HCT116 (cell line): Measurements from ENCODE around the gene ALDH1A1. TPM values are rescaled to one million over a fixed set of nuclear protein-coding genes. Genes with fewer than 3 reads are reported as not detected.

Source experiments
- ATAC-seq: fragments of 200-7000 bp; cut with Tn5 transposase; 2 replicates; pipeline ENCODE4 v1.9.1; 2020; ENCODE audit warnings: mild to moderate bottlenecking, moderate library complexity
- BruUV-seq: library from RNA; stranded (reverse); fragments of 400-500 nt; replicated peaks from 2 replicates; lab custom pipeline; 2021; lab: Mats Ljungman, UMichigan
- CTCF ChIA-PET: fragments of 300-600 bp; sonication (Branson Sonifier 250); formaldehyde crosslinking; loops from one replicate; lab custom pipeline; 2021; ENCODE audit warnings: antibody characterized with exemption; lab: Charles Lee
- POLR2A ChIA-PET: fragments of 300-600, 350-600 bp; sonication (Branson Sonifier 250); formaldehyde crosslinking; loops from one replicate; lab custom pipeline; 2021; ENCODE audit warnings: antibody characterized with exemption; lab: Charles Lee
- RAD21 ChIA-PET, 2 experiments: fragments of 300-600 bp; sonication (Branson Sonifier 250); formaldehyde crosslinking; loops; one replicate each; lab custom pipeline; 2023; ENCODE audit warnings: low total read pairs in 2 of 2; ENCODE audit not compliant: uncharacterized antibody in 2 of 2, unreplicated experiment in 2 of 2, low non-redundant PET in 1 of 2; lab: Charles Lee
- DNase-seq: peaks from one replicate; pipeline ENCODE4 v3.0.0-alpha.2; 2010; ENCODE audit warnings: low read depth, low spot score
- H2AFZ ChIP-seq: fragments of 200-600 bp; shearing (Covaris generic), sonication (generic); 2 replicates; pipeline ENCODE4 v1.6.1; 2017; ENCODE audit warnings: low read depth, mixed run types, mixed read lengths, antibody characterized with exemption, low read length; ENCODE audit not compliant: poor library complexity, severe bottlenecking
- H3K27ac ChIP-seq: 2 replicates; pipeline ENCODE4 v1.5.1; 2012; ENCODE audit warnings: low read depth, low read length
- H3K27me3 ChIP-seq: fragments of 200-600 bp; sonication (generic); 2 replicates; pipeline ENCODE4 v1.6.1; 2016; ENCODE audit warnings: mixed run types, low read length, mixed read lengths; ENCODE audit not compliant: insufficient read depth
- H3K36me3 ChIP-seq, 2 experiments: fragments of 200-500 bp in 1 of 2; fragments of 200-600 bp in 1 of 2; sonication (Bioruptor generic) in 1 of 2; sonication (generic) in 1 of 2; 2 replicates each; pipeline versions ENCODE4 v1.5.1 to v1.6.1; 2014 to 2016; ENCODE audit warnings: low read length in 2 of 2, inconsistent platforms in 1 of 2, mixed read lengths in 1 of 2, mixed run types in 1 of 2; ENCODE audit not compliant: insufficient read depth in 2 of 2, control insufficient read depth in 1 of 2
- H3K4me1 ChIP-seq, 2 experiments: fragments of 200-600 bp in 1 of 2; sonication (generic) in 1 of 2; 2 replicates each; pipeline versions ENCODE4 v1.5.1 to v1.6.1; 2012 to 2017; ENCODE audit warnings: low read length in 2 of 2, inconsistent platforms in 1 of 2, mild to moderate bottlenecking in 1 of 2, mixed read lengths in 1 of 2, mixed run types in 1 of 2, moderate library complexity in 1 of 2; ENCODE audit not compliant: insufficient read depth in 2 of 2, control insufficient read depth in 1 of 2
- H3K4me2 ChIP-seq: fragments of 200-600 bp; sonication (generic); 2 replicates; pipeline ENCODE4 v1.6.1; 2017; ENCODE audit warnings: mixed run types, low read length, mixed read lengths
- H3K4me3 ChIP-seq, 2 experiments: fragments of 200-600 bp in 1 of 2; sonication (generic) in 1 of 2; replicated peaks in 1 of 2; 2 replicates each; pipeline ENCODE4 v1.5.1; 2011 to 2016; ENCODE audit warnings: low read length in 2 of 2, control low read depth in 1 of 2, low read depth in 1 of 2, mild to moderate bottlenecking in 1 of 2, mixed read lengths in 1 of 2, mixed run types in 1 of 2
- H3K79me2 ChIP-seq: fragments of 200-600 bp; sonication (generic); 2 replicates; pipeline ENCODE4 v1.6.1; 2017; ENCODE audit warnings: mild to moderate bottlenecking, mixed run types, low read length, moderate library complexity, mixed read lengths; ENCODE audit not compliant: insufficient read depth
- H3K9ac ChIP-seq: fragments of 200-600 bp; sonication (generic); 2 replicates; pipeline ENCODE4 v1.6.1; 2016; ENCODE audit warnings: low read length, mixed read lengths
- H3K9me2 ChIP-seq: fragments of 200-600 bp; sonication (generic), shearing (Covaris generic); 2 replicates; pipeline ENCODE4 v1.6.1; 2017; ENCODE audit warnings: mixed run types, mild to moderate bottlenecking, moderate library complexity; ENCODE audit not compliant: insufficient read depth
- H3K9me3 ChIP-seq, 2 experiments: fragments of 200-500 bp in 1 of 2; fragments of 200-600 bp in 1 of 2; sonication (Bioruptor generic) in 1 of 2; sonication (generic) in 1 of 2; 2 replicates each; pipeline ENCODE4 v1.6.1; 2014 to 2017; ENCODE audit warnings: low read length in 2 of 2, mixed read lengths in 2 of 2, inconsistent platforms in 1 of 2, low read depth in 1 of 2, mild to moderate bottlenecking in 1 of 2, mixed run types in 1 of 2, moderate library complexity in 1 of 2; ENCODE audit not compliant: control insufficient read depth in 1 of 2, insufficient read depth in 1 of 2
- H4K20me1 ChIP-seq: fragments of 200-600 bp; sonication (generic), shearing (Covaris generic); 2 replicates; pipeline ENCODE4 v1.6.1; 2017; ENCODE audit warnings: mixed run types, mild to moderate bottlenecking, moderate library complexity; ENCODE audit not compliant: insufficient read depth
- CBX3 ChIP-seq: IDR thresholded peaks from 2 replicates; pipeline ENCODE4 v1.6.1; 2012; ENCODE audit warnings: low read depth
- CEBPB ChIP-seq: IDR thresholded peaks from 2 replicates; pipeline ENCODE4 v1.6.1; 2012; ENCODE audit warnings: low read depth
- EGR1 ChIP-seq: IDR thresholded peaks from 2 replicates; pipeline ENCODE4 v1.6.1; 2012; ENCODE audit warnings: low read depth
- ELF1 ChIP-seq: IDR thresholded peaks from 2 replicates; pipeline ENCODE4 v1.6.1; 2012; ENCODE audit warnings: low read depth, borderline replicate concordance
- FOSL1 ChIP-seq: IDR thresholded peaks from 2 replicates; pipeline ENCODE4 v1.6.1; 2012; ENCODE audit warnings: low read depth
- JUND ChIP-seq: IDR thresholded peaks from 2 replicates; pipeline ENCODE4 v1.6.1; 2012
- POLR2A ChIP-seq: IDR thresholded peaks from 2 replicates; pipeline ENCODE4 v1.7.0; 2011; ENCODE audit warnings: borderline replicate concordance; ENCODE audit not compliant: insufficient read depth, insufficient read length; ENCODE audit errors: extremely low read depth
- POLR2AphosphoS5 ChIP-seq: IDR thresholded peaks from 2 replicates; pipeline ENCODE4 v1.6.1; 2011; ENCODE audit warnings: mild to moderate bottlenecking, low read depth, low read length, moderate library complexity
- RAD21 ChIP-seq: IDR thresholded peaks from 2 replicates; pipeline ENCODE4 v1.6.1; 2012; ENCODE audit warnings: low read depth, mild to moderate bottlenecking
- SIN3A ChIP-seq: IDR thresholded peaks from 2 replicates; pipeline ENCODE4 v1.6.1; 2012; ENCODE audit warnings: low read depth
- SRF ChIP-seq: IDR thresholded peaks from 2 replicates; pipeline ENCODE4 v1.6.1; 2012; ENCODE audit warnings: low read depth
- TCF7L2 ChIP-seq: IDR thresholded peaks from 2 replicates; pipeline ENCODE4 v1.7.0; 2011; ENCODE audit warnings: borderline replicate concordance, inconsistent platforms; ENCODE audit not compliant: insufficient read depth, insufficient read length; ENCODE audit errors: extremely low read depth
- ZNF274 ChIP-seq: fragments of 200-500 bp; sonication (Bioruptor generic); IDR thresholded peaks from 2 replicates; pipeline ENCODE4 v1.6.1; 2014; ENCODE audit warnings: mild to moderate bottlenecking, low read depth, low read length, inconsistent platforms
- intact Hi-C: fragments of 100-400 bp; cut with micrococcal nuclease; formaldehyde crosslinking; loops from 2 replicates; pipeline ENCODE4 v1.10.0; 2022
- total RNA-seq: library from RNA; stranded (reverse); gene quantifications from one replicate; pipeline ENCODE4 v1.2.1, GENCODE V29; 2021; ENCODE audit not compliant: unreplicated experiment
- TF ChIP-seq, protein P1 (sequence below): IDR thresholded peaks from 2 replicates; pipeline ENCODE4 v1.6.1; 2012
- TF ChIP-seq, protein P2 (sequence below), 3 experiments: fragments of 200-600 bp in 1 of 3; sonication (generic) in 1 of 3; IDR thresholded peaks in 2 of 3; conservative IDR thresholded peaks in 1 of 3; 2 replicates each; pipeline ENCODE4 v1.5.1; 2012 to 2017; ENCODE audit warnings: low read depth in 2 of 3, low read length in 2 of 3, antibody characterized with exemption in 1 of 3, borderline replicate concordance in 1 of 3, control low read depth in 1 of 3, mild to moderate bottlenecking in 1 of 3, mixed read lengths in 1 of 3, mixed run types in 1 of 3, moderate library complexity in 1 of 3; ENCODE audit not compliant: insufficient read depth in 1 of 3
- TF ChIP-seq, protein P3 (sequence below): IDR thresholded peaks from 2 replicates; pipeline ENCODE4 v1.6.1; 2011; ENCODE audit warnings: mild to moderate bottlenecking, low read length, moderate library complexity; ENCODE audit not compliant: insufficient replicate concordance; ENCODE audit errors: extremely low read depth
- TF ChIP-seq, protein P4 (sequence below): IDR thresholded peaks from 2 replicates; pipeline ENCODE4 v1.6.1; 2012
- TF ChIP-seq, protein P5 (sequence below): IDR thresholded peaks from 2 replicates; pipeline ENCODE4 v1.6.1; 2012; ENCODE audit warnings: low read depth

The ALDH1A1 gene
- total RNA-seq, 1 experiment from 2014 or later = 0.44 TPM

DNA sequence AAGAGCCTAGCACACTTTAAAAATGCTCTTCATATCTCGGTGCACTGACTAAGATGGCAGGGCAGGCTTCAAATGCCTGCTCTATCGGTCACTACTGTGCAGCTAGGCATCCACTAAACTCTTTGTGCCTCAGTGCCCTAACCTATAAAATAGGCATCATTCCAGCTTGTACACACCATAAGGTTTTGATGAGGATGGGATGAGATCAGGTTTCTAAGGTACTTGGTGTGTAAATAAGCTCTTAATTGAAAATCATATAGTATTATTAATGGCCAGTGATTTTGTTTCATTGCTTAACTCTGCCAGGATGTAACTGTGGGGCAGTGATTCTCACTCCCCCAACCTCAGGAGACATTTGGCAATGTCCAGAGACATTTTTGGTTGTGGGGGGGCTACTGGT, 78.5 kb downstream of the ALDH1A1 start:
- Histone ChIP-seq H3K9me2 (no peaks in the 10 kb centered on the region), H3K9ac (no peak overlapping the region), H3K79me2 (no peaks in the 10 kb centered on the region), H3K4me3 (no peak overlapping the region), H3K36me3 (no peaks in the 10 kb centered on the region), H2AFZ (no peak overlapping the region), H4K20me1 (no peaks in the 10 kb centered on the region), H3K27ac (no peak overlapping the region), H3K9me3 (no peaks in the 10 kb centered on the region), H3K4me2 (no peak overlapping the region), H3K4me1 (no peaks in the 10 kb centered on the region), H3K27me3 (no peaks in the 10 kb centered on the region)
- intact Hi-C loops = loop anchor here (5.0 kb wide), 1 partner anchor 148 kb away; no protein-coding TSS in a partner anchor
- no TSS peak for BruUV-seq
- DNase-seq (no peak), ATAC-seq (no peak)
- ChIA-PET POLR2A (no interaction called here), CTCF (interaction anchor here (1.0 to 2.2 kb wide), 2 partner anchors 149 to 208 kb away, joined by 3 to 5 read pairs; no protein-coding TSS in a partner anchor), RAD21 (no interaction called here)
- TF ChIP-seq SRF (no peak), ELF1 (no peak), RAD21 (no peak), TCF7L2 (no peak), POLR2A (no peak), CEBPB (no peak), ZNF274 (no peak), FOSL1 (no peak), EGR1 (no peak), POLR2AphosphoS5 (no peak), JUND (no peak), SIN3A (no peak), CBX3 (no peak)
- TF ChIP-seq, protein P1, sequence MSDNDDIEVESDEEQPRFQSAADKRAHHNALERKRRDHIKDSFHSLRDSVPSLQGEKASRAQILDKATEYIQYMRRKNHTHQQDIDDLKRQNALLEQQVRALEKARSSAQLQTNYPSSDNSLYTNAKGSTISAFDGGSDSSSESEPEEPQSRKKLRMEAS = no peak
- TF ChIP-seq, protein P2, sequence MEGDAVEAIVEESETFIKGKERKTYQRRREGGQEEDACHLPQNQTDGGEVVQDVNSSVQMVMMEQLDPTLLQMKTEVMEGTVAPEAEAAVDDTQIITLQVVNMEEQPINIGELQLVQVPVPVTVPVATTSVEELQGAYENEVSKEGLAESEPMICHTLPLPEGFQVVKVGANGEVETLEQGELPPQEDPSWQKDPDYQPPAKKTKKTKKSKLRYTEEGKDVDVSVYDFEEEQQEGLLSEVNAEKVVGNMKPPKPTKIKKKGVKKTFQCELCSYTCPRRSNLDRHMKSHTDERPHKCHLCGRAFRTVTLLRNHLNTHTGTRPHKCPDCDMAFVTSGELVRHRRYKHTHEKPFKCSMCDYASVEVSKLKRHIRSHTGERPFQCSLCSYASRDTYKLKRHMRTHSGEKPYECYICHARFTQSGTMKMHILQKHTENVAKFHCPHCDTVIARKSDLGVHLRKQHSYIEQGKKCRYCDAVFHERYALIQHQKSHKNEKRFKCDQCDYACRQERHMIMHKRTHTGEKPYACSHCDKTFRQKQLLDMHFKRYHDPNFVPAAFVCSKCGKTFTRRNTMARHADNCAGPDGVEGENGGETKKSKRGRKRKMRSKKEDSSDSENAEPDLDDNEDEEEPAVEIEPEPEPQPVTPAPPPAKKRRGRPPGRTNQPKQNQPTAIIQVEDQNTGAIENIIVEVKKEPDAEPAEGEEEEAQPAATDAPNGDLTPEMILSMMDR (IDR thresholded peaks at IDR 0.05 in 2 of 3, conservative IDR thresholded peaks at IDR 0.05 in 1 of 3; ENCODE audit: borderline replicate concordance in 1 of 3, insufficient read depth in 1 of 3, low read depth in 2 of 3, low read length in 2 of 3) = no peak
- TF ChIP-seq, protein P3, sequence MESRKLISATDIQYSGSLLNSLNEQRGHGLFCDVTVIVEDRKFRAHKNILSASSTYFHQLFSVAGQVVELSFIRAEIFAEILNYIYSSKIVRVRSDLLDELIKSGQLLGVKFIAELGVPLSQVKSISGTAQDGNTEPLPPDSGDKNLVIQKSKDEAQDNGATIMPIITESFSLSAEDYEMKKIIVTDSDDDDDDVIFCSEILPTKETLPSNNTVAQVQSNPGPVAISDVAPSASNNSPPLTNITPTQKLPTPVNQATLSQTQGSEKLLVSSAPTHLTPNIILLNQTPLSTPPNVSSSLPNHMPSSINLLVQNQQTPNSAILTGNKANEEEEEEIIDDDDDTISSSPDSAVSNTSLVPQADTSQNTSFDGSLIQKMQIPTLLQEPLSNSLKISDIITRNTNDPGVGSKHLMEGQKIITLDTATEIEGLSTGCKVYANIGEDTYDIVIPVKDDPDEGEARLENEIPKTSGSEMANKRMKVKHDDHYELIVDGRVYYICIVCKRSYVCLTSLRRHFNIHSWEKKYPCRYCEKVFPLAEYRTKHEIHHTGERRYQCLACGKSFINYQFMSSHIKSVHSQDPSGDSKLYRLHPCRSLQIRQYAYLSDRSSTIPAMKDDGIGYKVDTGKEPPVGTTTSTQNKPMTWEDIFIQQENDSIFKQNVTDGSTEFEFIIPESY = no peak
- TF ChIP-seq, protein P4, sequence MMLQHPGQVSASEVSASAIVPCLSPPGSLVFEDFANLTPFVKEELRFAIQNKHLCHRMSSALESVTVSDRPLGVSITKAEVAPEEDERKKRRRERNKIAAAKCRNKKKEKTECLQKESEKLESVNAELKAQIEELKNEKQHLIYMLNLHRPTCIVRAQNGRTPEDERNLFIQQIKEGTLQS = no peak
- TF ChIP-seq, protein P5, sequence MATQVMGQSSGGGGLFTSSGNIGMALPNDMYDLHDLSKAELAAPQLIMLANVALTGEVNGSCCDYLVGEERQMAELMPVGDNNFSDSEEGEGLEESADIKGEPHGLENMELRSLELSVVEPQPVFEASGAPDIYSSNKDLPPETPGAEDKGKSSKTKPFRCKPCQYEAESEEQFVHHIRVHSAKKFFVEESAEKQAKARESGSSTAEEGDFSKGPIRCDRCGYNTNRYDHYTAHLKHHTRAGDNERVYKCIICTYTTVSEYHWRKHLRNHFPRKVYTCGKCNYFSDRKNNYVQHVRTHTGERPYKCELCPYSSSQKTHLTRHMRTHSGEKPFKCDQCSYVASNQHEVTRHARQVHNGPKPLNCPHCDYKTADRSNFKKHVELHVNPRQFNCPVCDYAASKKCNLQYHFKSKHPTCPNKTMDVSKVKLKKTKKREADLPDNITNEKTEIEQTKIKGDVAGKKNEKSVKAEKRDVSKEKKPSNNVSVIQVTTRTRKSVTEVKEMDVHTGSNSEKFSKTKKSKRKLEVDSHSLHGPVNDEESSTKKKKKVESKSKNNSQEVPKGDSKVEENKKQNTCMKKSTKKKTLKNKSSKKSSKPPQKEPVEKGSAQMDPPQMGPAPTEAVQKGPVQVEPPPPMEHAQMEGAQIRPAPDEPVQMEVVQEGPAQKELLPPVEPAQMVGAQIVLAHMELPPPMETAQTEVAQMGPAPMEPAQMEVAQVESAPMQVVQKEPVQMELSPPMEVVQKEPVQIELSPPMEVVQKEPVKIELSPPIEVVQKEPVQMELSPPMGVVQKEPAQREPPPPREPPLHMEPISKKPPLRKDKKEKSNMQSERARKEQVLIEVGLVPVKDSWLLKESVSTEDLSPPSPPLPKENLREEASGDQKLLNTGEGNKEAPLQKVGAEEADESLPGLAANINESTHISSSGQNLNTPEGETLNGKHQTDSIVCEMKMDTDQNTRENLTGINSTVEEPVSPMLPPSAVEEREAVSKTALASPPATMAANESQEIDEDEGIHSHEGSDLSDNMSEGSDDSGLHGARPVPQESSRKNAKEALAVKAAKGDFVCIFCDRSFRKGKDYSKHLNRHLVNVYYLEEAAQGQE = no peak
